Activated CD8-positive, alpha-beta memory T cell treated with anti-CD3 and anti-CD28 coated beads, Interleukin-2, amount 50 U/mL, for 48 hours (primary cell): ENCODE results near the gene PRAMEF18.
"Not testable (repeated sequence)": the region's sequence is repeated elsewhere in the genome, so short reads cannot be mapped to it uniquely, and the experiment has no call there.

ENCODE experiments used
- DNase-seq: peaks from one replicate; pipeline ENCODE4 v3.0.0-alpha.2; 2020

PRAMEF18 gene

GRCh38 chr1:13201309-13201708, 24.6 kb downstream of the PRAMEF18 start, which contains the start of gene PRAMEF13:
Gene PRAMEF13 (minus strand): TSS chr1:13201409. CDS start chr1:13199589, 1,820 bp downstream.
- not testable (repeated sequence) for DNase-seq
